H1 (cell line): ENCODE measurements around the gene PAIP1. TPM values are rescaled to one million over a fixed set of nuclear protein-coding genes. Genes with fewer than 3 reads are reported as not detected.

Source experiments
- CTCF ChIA-PET: fragments of 300-600 bp; sonication (Branson Sonifier 250); formaldehyde crosslinking; loops from one replicate; lab custom pipeline; 2021; ENCODE audit not compliant: partially characterized antibody; lab: Charles Lee
- POLR2A ChIA-PET: fragments of 300-600 bp; sonication (Branson Sonifier 250); formaldehyde crosslinking; loops from one replicate; lab custom pipeline; 2021; ENCODE audit warnings: inconsistent platforms; ENCODE audit not compliant: partially characterized antibody; lab: Charles Lee
- DNase-seq, 2 experiments: peaks; one replicate each; pipeline versions ENCODE4 v3.0.0 to v3.0.0-alpha.2; 2010 to 2022; ENCODE audit warnings: low spot score in 2 of 2, low read depth in 1 of 2, mixed read lengths in 1 of 2
- FAIRE-seq: peaks from 2 replicates; lab custom pipeline; 2011; peaks lifted over from hg19 to GRCh38; lab: Jason Lieb, UNC
- H2AFZ ChIP-seq: 2 replicates; pipeline ENCODE4 v1.8.1; 2012; ENCODE audit warnings: low read length, inconsistent platforms
- H2AK5ac ChIP-seq: 2 replicates; pipeline ENCODE4 v1.6.1; 2013; ENCODE audit warnings: low read depth, low read length
- H2BK120ac ChIP-seq: replicated peaks from 2 replicates; pipeline ENCODE3; 2013; ENCODE audit warnings: low read depth, low read length, inconsistent platforms
- H2BK12ac ChIP-seq: 2 replicates; pipeline ENCODE4 v1.6.1; 2013; ENCODE audit warnings: low read depth, low read length
- H2BK15ac ChIP-seq: 2 replicates; pipeline ENCODE4 v1.6.1; 2013; ENCODE audit warnings: low read length
- H2BK20ac ChIP-seq: 2 replicates; pipeline ENCODE4 v1.6.1; 2013; ENCODE audit warnings: low read length
- H2BK5ac ChIP-seq: 2 replicates; pipeline ENCODE4 v1.6.1; 2013; ENCODE audit warnings: low read depth, low read length
- H3K14ac ChIP-seq: 2 replicates; pipeline ENCODE4 v1.6.1; 2013; ENCODE audit warnings: inconsistent platforms; ENCODE audit not compliant: insufficient read length
- H3K18ac ChIP-seq: 2 replicates; pipeline ENCODE4 v1.6.1; 2013; ENCODE audit warnings: low read length; ENCODE audit errors: extremely low read depth
- H3K23ac ChIP-seq: 2 replicates; pipeline ENCODE4 v1.6.1; 2013; ENCODE audit warnings: inconsistent platforms; ENCODE audit not compliant: insufficient read length
- H3K23me2 ChIP-seq: 2 replicates; pipeline ENCODE4 v1.6.1; 2013; ENCODE audit warnings: low read depth, low read length
- H3K27ac ChIP-seq: 2 replicates; pipeline ENCODE4 v1.6.1; 2011; ENCODE audit warnings: low read depth, low read length, inconsistent platforms
- H3K27me3 ChIP-seq, 4 experiments: replicated peaks in 1 of 4; 1 replicate in 1 of 4; 2 replicates in 3 of 4; pipeline versions ENCODE4 v1.6.1 to v1.8.1; 2011 to 2013; ENCODE audit warnings: low read length in 3 of 4, mild to moderate bottlenecking in 3 of 4, inconsistent platforms in 2 of 4, mixed read lengths in 2 of 4, moderate library complexity in 1 of 4; ENCODE audit not compliant: control insufficient read depth in 3 of 4, insufficient read depth in 3 of 4; ENCODE audit errors: extremely low read depth in 1 of 4
- H3K36me3 ChIP-seq, 4 experiments: 2 replicates each; pipeline versions ENCODE4 v1.6.1 to v1.8.1; 2011 to 2013; ENCODE audit warnings: mild to moderate bottlenecking in 4 of 4, low read length in 3 of 4, moderate library complexity in 2 of 4, control low read depth in 1 of 4, inconsistent platforms in 1 of 4; ENCODE audit not compliant: insufficient read depth in 4 of 4, control insufficient read depth in 2 of 4
- H3K4ac ChIP-seq: replicated peaks from 2 replicates; pipeline ENCODE3; 2013; ENCODE audit warnings: low read length, low read depth, mixed read lengths, inconsistent platforms; ENCODE audit not compliant: insufficient read length
- H3K4me1 ChIP-seq, 4 experiments: replicated peaks in 1 of 4; 1 replicate in 1 of 4; 2 replicates in 3 of 4; pipeline versions ENCODE4 v1.6.1 to v1.8.1; 2011 to 2013; ENCODE audit warnings: low read length in 3 of 4, inconsistent platforms in 2 of 4, mixed read lengths in 1 of 4; ENCODE audit not compliant: insufficient read depth in 4 of 4, control insufficient read depth in 3 of 4
- H3K4me2 ChIP-seq, 2 experiments: 2 replicates each; pipeline versions ENCODE4 v1.6.1 to v1.8.1; 2011 to 2013; ENCODE audit warnings: low read depth in 2 of 2, low read length in 2 of 2, control low read depth in 1 of 2, inconsistent platforms in 1 of 2, mild to moderate bottlenecking in 1 of 2; ENCODE audit not compliant: insufficient read depth in 1 of 2
- H3K4me3 ChIP-seq, 4 experiments: fragments of 200-600, 300-600 bp in 1 of 4; sonication (generic), shearing (Covaris generic), sonication (Bioruptor Twin) in 1 of 4; 2 replicates each; pipeline versions ENCODE4 v1.5.1 to v1.8.1; 2011 to 2016; ENCODE audit warnings: low read length in 4 of 4, low read depth in 3 of 4, control low read depth in 2 of 4, inconsistent platforms in 2 of 4, mild to moderate bottlenecking in 2 of 4, mixed read lengths in 1 of 4, moderate library complexity in 1 of 4; ENCODE audit not compliant: insufficient read depth in 2 of 4; ENCODE audit errors: extremely low read depth in 1 of 4
- H3K56ac ChIP-seq: replicated peaks from 2 replicates; pipeline ENCODE3; 2013; ENCODE audit warnings: low read depth, mild to moderate bottlenecking, mixed read lengths, low read length, inconsistent platforms; ENCODE audit not compliant: insufficient read length
- H3K79me1 ChIP-seq: 2 replicates; pipeline ENCODE4 v1.6.1; 2013; ENCODE audit warnings: low read depth, low read length, control low read depth
- H3K79me2 ChIP-seq, 2 experiments: 2 replicates each; pipeline versions ENCODE4 v1.6.1 to v1.8.1; 2012 to 2013; ENCODE audit warnings: low read length in 2 of 2, mild to moderate bottlenecking in 2 of 2, inconsistent platforms in 1 of 2; ENCODE audit not compliant: insufficient read depth in 2 of 2, control insufficient read depth in 1 of 2
- H3K9ac ChIP-seq, 4 experiments: replicated peaks in 1 of 4; 1 replicate in 1 of 4; 2 replicates in 3 of 4; pipeline versions ENCODE4 v1.6.1 to v1.8.1; 2011 to 2013; ENCODE audit warnings: low read depth in 3 of 4, low read length in 3 of 4, control low read depth in 2 of 4, mild to moderate bottlenecking in 2 of 4, moderate library complexity in 2 of 4, inconsistent platforms in 1 of 4; ENCODE audit errors: extremely low read depth in 1 of 4
- H3K9me3 ChIP-seq, 2 experiments: 2 replicates each; pipeline versions ENCODE4 v1.6.1 to v1.8.1; 2012 to 2013; ENCODE audit warnings: mild to moderate bottlenecking in 2 of 2, moderate library complexity in 2 of 2, control low read depth in 1 of 2, inconsistent platforms in 1 of 2, low read depth in 1 of 2, low read length in 1 of 2, mixed read lengths in 1 of 2; ENCODE audit not compliant: insufficient read depth in 2 of 2
- H4K20me1 ChIP-seq, 2 experiments: replicated peaks in 1 of 2; 2 replicates each; pipeline versions ENCODE3 to v1.8.1; 2011 to 2013; ENCODE audit warnings: inconsistent platforms in 2 of 2, low read length in 2 of 2, mild to moderate bottlenecking in 1 of 2; ENCODE audit not compliant: insufficient read depth in 2 of 2, control insufficient read depth in 1 of 2
- H4K5ac ChIP-seq: 2 replicates; pipeline ENCODE4 v1.6.1; 2013; ENCODE audit warnings: low read length, low read depth, mixed read lengths, inconsistent platforms; ENCODE audit not compliant: insufficient read length
- H4K8ac ChIP-seq: 2 replicates; pipeline ENCODE4 v1.8.0; 2013; ENCODE audit warnings: mild to moderate bottlenecking, moderate library complexity, low read length, inconsistent platforms; ENCODE audit not compliant: insufficient read depth; ENCODE audit errors: extremely low read depth
- H4K91ac ChIP-seq: replicated peaks from 2 replicates; pipeline ENCODE3; 2013; ENCODE audit warnings: low read length, mixed read lengths, inconsistent platforms; ENCODE audit not compliant: insufficient read length
- CHD2 ChIP-seq: IDR thresholded peaks from 2 replicates; pipeline ENCODE4 v1.6.1; 2012; ENCODE audit warnings: low read length, improper control_type of control experiment
- CTCF ChIP-seq, 3 experiments: IDR thresholded peaks; 1 replicate in 2 of 3; 2 replicates in 1 of 3; pipeline versions ENCODE4 v1.5.1 to v1.6.1; 2011; ENCODE audit warnings: low read length in 3 of 3, mild to moderate bottlenecking in 3 of 3, inconsistent platforms in 2 of 3, low read depth in 1 of 3, moderate library complexity in 1 of 3; ENCODE audit not compliant: insufficient read depth in 1 of 3; ENCODE audit errors: control extremely low read depth in 1 of 3
- WGBS, 2 experiments: shearing (Covaris generic) in 1 of 2; methylation state at CpG; one replicate each; pipeline versions ENCODE4 v1.1.6 to v1.1.7; 2013 to 2015; ENCODE audit warnings: low lambda C conversion rate in 2 of 2, mixed read lengths in 2 of 2, inconsistent platforms in 1 of 2, low coverage in 1 of 2, missing lambda C conversion rate in 1 of 2; ENCODE audit not compliant: insufficient replicate concordance in 2 of 2, insufficient coverage in 1 of 2, insufficient read length in 1 of 2; ENCODE audit errors: extremely low coverage in 1 of 2, missing lambda C conversion rate in 1 of 2; 5-methylcytosine and 5-hydroxymethylcytosine counted together
- polyA plus RNA-seq, 7 experiments: library from polyadenylated mRNA; depleted of rRNA in 3 of 7; stranded (reverse) in 5 of 7; unstranded in 2 of 7; fragments of >200 nt in 5 of 7; fragments of 200-250 nt in 2 of 7; gene quantifications; 1 replicate in 5 of 7; 2 replicates in 1 of 7; 4 replicates in 1 of 7; pipeline versions ENCODE4 v1.2.1 to v1.2.3, GENCODE V29; 2011 to 2013; ENCODE audit warnings: missing spikeins in 2 of 7, mixed read lengths in 2 of 7
- total RNA-seq: library from RNA; stranded (reverse); fragmentation: NEBNext Ultra II Directional; extraction: Animal tissue kit (Norgen Biotek cat#: 25700); gene quantifications from 2 replicates; pipeline ENCODE4 v1.2.1, GENCODE V29; 2021

The PAIP1 gene
- total and polyA plus RNA-seq, 2 of the 8 experiments (the other 6 are each of a cell fraction or from before 2014, with no cell fraction given): 62.9 to 89.5 TPM

GRCh38 chr5:43572357-43572756 lies 15.5 kb upstream of the PAIP1 start:
- FAIRE-seq (no peak), DNase-seq (no peak)
- Histone ChIP-seq H3K4me2 (no peak overlapping the region), H2AFZ (no peak overlapping the region), H2BK15ac (no peak overlapping the region), H2BK5ac (no peak overlapping the region), H4K8ac (no peak overlapping the region), H4K91ac (no peak overlapping the region), H2AK5ac (no peak overlapping the region), H3K4me1 (no peaks in the 10 kb centered on the region), H3K23ac (no peak overlapping the region), H3K36me3 (peaks cover 0 to 2% (median 0%) of the 10 kb centered on the region in 4 experiments; a peak in 1 of 8 replicates), H2BK120ac (no peak overlapping the region), H3K18ac (no peak overlapping the region), H3K27me3 (no peaks in the 10 kb centered on the region), H3K79me2 (no peaks in the 10 kb centered on the region), H3K4me3 (no peak overlapping the region), H2BK20ac (no peak overlapping the region), H3K4ac (no peak overlapping the region), H4K5ac (no peak overlapping the region), H3K9me3 (no peaks in the 10 kb centered on the region), H4K20me1 (no peaks in the 10 kb centered on the region), H2BK12ac (no peak overlapping the region), H3K14ac (no peak overlapping the region), H3K9ac (no peak overlapping the region), H3K56ac (no peak overlapping the region), H3K27ac (no peak overlapping the region), H3K79me1 (no peaks in the 10 kb centered on the region), H3K23me2 (no peaks in the 10 kb centered on the region)
- CTCF ChIA-PET: interaction anchor here (0.5 to 0.6 kb wide), 2 partner anchors 209 to 370 kb away, joined by 3 read pairs; no protein-coding TSS in a partner anchor
- WGBS, 2 experiments: 88% methylated on average over 2 of the region's 2 CpGs; no CpG with 5 or more reads in 1 of the 2 experiments
- no peak for TF ChIP-seq CHD2
- TF ChIP-seq CTCF (IDR thresholded peaks at IDR 0.05; ENCODE audit: control extremely low read depth in 1 of 3, insufficient read depth in 1 of 3, low read depth in 1 of 3, low read length in 3 of 3): no peak
- POLR2A ChIA-PET: interaction anchor here (0.6 kb wide), 1 partner anchor 12 kb away, joined by 3 read pairs; no protein-coding TSS in a partner anchor
